ENCODE results near the gene DENND1A.
"Not testable (repeated sequence)": the region's sequence is repeated elsewhere in the genome, so short reads cannot be mapped to it uniquely, and the experiment has no call there.

The DENND1A gene

DNA sequence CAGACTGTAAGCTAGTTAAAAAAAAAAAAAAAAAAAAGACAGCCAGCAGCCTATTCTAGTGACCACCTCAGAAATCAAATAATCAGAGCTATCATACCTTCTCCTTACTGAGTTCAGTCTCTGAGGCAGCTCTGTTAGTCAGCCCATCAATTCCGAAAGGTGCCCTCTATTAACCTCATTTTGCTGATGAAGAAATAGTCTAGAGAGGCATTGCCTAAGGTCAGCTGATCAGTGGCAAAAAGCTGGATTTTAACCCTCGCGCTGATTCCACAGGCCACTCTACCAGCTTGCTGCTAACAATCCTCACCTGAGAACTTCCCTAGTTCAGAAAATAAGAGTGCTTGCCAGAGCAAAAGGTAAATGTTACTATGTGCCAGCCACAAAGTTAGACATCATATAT, 172.0 kb downstream of the DENND1A start:
- DNase-seq = no peak

DNA sequence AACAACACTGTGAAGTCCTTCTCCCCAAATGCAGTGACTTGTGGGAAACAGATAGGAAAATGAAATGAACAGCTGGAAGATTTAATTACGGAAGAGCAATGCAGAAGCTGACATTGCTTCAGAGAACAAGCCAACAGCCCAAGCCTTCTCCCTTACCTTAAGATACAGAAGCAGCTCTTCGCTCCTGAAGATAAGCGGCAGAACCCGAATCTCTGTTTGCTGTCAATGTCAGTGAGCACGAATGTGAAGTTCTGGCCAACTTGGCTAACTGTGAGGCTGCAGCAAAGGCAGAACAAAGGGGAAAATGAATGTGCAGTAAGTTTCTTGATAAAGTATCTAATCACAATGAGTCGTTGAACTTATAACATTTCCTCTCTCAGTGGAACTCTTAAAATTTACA, 172.4 kb downstream of the DENND1A start:
- DNase-seq = no peak

- DNase-seq = no peak
Measured at GRCh38 chr9:123756484-123757106, 173.3 kb downstream of the DENND1A start.

DNA sequence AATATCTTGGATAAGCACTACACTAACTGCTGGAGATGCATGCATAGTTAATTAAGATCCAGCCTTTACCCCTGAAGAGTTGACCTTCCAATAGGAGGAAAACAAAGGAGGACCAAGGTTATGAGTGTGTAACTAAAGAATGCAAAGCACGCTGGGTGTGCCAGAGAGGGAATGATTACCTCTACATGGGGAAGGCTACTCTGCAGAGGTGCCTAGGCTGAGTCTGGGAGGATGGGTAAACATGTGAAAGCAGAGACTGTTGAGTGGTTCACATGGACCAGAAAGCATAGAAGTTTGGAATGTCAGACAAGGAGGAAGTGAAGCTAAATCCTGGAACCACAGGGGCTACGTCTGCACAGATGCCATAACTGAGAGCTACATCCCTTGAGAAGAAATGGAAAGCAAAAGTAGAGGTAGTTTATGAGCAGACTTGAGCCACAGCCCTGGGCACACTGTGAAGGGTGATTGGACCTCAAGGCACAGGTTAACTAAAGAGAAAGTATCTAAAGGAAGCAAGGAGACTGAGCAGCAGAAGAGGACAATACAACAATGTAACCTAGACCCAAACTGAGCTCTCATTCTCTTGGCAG, 176.2 kb downstream of the DENND1A start:
- DNase-seq = no peak

DNA sequence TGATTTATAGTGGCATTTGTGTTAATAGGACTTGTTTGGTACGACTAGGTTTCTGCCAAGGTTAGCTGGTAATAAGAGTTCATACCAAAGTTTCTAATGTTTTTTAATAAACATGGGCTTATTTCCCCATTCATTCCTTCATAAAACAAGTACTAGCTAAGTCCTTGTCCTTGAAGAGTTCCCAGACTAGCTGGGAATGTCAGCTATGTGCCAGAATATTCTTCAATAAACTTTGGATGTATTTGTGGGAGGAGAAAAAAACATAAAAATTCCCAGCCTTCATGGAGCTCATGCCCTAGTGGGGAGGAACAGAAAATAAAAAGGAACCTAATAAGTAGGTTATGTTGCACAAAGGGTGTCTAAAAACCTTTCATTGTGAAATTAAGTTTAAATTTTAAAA, 176.9 kb downstream of the DENND1A start:
- DNase-seq = no peak

- DNase-seq = no peak
Measured at GRCh38 chr9:123749580-123750202, 180.2 kb downstream of the DENND1A start.

DNA sequence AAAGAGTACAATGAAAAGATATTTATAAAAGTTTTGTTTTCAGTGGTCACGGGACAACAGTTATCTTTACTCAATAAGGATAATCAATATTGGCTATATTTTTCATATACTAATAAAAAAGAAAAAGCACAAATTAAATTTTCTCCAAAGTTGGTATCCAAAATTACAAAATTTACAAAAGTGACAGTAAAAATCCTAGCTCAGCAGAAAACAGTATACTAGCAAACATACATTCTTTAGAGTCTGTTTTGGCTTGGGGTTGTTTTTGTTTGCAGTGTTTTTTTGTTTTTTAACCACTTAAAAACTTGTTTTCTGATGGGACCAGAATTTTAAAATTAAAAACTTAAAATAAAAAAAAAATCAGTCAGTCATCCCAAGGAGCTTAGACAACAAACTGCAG, 183.2 kb downstream of the DENND1A start:
- DNase-seq = no peak

GRCh38 chr9:123745933-123746332, 184.0 kb downstream of the DENND1A start:
- DNase-seq = no peak

- no peak for DNase-seq
Measured at GRCh38 chr9:123745451-123745850, 184.5 kb downstream of the DENND1A start.

GRCh38 chr9:123743737-123744136, 186.2 kb downstream of the DENND1A start:
- DNase-seq = no peak

DNA sequence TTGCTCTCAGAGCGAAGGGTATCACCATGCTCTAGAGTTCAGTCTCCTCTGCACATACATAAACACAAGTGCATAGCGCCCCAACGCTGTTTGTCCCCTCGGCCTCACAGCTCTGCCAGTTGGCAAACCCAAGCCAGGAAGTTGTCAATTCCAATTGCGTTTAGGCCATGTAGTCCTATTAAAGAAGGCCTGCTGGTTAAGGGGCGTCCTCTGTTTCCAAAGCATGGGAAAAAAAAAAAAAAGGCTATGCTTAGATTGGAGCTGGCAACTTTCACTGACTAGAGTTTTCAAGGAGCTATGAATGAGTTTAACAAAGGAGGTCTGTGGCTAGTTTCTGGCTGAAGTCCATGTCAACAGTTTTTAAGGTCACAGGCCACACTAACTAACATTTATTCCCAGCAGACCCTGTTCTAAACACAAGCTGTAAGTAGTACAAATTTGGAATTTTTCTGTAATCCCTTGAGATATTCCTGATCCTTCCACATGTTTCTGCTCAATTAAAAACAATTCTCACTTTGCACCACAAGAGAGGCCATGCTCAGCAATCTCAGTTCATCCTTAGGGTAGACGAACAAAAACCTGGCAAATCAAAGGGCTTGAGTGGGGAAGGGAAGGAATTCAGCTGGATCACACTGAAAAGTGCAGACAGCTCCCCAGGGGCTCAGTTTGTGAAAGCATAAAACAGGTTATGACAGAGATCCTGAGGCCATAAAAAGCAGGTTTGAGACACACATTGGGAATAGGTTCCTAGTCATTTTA, 187.7 kb downstream of the DENND1A start:
- no peak for DNase-seq

DNA sequence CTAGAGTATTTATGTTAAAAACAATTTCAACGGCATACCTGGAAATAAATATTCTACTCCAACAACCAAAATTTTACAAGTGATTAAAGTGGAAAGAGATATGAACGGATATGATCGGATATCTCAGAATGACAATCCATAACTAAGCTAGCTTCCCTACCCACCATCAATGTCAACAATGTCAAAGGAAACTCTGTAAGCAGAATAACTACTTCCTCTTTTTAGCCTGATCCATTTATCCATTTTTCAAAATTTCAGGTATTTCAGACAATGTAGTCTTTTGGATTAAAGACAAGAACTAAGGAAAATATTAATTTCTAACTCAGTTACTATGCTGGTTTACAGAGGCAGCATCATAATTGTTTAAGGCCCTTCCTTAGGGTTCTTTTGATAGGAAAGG, 188.7 kb downstream of the DENND1A start:
- no peak for DNase-seq

GRCh38 chr9:123739902-123740301, 190.0 kb downstream of the DENND1A start:
- DNase-seq = no peak

DNA sequence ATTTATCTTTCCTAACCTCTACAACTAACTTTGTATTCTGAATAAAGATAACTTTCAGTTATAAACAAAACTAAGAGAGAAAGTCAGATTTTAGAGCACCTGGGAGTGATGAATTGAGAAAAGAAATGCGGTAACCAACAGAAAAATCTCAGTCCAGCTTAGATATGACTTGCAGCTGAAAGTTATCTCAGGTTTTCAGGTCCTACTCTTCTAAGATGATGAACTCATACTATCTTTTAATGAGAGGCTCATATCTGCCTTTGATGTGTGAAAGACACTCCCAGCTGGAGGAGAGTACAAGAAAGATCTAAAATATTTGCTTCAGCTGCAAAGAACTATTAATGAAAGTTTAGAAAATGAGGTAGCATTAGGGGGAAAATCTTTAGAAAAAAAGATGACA, 190.5 kb downstream of the DENND1A start:
- DNase-seq = no peak

- no peak for DNase-seq
Measured at GRCh38 chr9:123738648-123739047, 191.3 kb downstream of the DENND1A start.

DNA sequence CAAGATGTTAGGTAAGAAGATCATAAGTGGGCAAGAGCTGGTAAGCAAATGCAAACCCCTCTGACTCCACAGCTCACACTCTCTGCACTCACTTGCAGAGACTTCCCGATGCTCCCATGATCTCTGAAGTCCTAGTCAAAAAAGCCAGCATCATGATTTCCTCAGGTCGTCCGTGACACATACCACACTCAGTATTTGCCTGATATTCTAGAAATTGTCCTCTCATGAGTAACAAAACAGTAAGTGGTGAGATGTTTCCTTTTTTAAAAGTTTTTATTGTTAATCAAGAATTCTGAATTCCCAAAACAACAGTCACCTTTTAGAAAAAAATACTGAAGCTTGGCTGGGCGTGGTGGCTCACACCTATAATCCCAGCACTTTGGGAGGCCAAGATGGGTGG, 194.6 kb downstream of the DENND1A start:
- no peak for DNase-seq

- DNase-seq = not testable (repeated sequence)
Measured at GRCh38 chr9:123728571-123728970, 201.4 kb downstream of the DENND1A start.

DNA sequence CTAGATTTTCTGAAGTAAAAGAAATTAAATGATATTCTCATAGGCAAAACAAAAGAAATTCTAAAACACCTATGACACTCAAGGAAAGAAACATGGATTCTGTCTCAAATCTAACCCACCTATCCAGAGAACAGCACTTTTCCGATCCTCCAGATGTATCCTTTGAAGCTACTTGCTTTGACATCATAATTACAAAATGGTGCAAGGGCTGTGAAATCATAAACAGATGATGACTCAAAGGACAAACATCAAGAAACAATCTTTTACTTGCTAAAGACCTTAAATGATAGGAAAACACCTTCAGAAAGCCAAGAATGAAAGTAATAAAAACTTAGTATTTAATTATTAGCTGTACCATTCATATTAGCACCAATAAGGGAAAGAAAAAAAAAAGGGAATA, 202.6 kb downstream of the DENND1A start:
- no peak for DNase-seq

GRCh38 chr9:123725389-123725788, 204.5 kb downstream of the DENND1A start:
- no peak for DNase-seq

- DNase-seq = no peak
Measured at GRCh38 chr9:123724211-123724796, 205.6 kb downstream of the DENND1A start.

- DNase-seq = no peak
Measured at GRCh38 chr9:123723135-123723875, 206.6 kb downstream of the DENND1A start.

DNA sequence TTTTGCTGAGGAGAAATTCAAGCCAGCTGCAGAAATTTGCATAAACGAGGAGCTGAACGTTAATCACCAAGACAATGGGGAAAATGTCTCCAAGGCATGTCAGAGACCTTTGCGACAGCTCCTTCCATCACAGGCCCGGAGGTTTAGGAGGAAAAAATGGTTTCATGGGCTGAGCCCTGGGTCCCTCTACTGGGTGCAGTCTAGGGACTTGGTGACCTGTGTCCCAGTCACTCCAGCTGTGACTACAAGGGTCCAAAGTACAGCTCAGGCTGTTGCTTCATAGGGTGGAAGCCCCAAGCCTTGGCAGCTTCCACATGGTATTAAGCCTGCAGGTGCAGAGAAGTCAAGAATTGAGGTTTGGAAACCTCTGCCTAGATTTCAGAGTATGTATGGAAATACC, 207.5 kb downstream of the DENND1A start:
- no peak for DNase-seq

GRCh38 chr9:123718188-123718587, 211.7 kb downstream of the DENND1A start:
- DNase-seq = no peak
